ENCODE data around the gene SYCN.

SYCN gene

DNA sequence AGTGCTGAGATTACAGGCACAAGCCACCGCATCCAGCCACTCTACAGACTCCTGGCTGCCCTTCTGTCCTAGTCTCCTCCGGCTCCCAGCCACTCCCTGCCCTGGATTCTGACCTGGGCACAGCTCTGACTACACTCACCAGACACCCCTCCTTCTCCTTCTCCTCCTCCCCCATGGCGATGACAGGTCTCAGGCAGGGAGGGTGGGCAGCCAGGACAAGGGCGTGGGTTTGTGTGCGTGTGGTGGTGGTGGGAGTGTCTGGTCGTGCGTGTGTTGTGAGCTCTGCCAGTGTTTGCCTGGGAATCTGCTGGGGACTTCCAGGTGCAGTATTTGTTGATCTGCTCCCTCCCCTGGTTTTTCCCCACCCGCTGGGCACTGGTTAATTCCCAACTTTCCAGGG, 10.3 kb downstream of the SYCN start:
- H3K4me3 ChIP-seq (ENCODE audit: low read length) = no peak overlapping the region
- TF ChIP-seq ZNF274 (IDR thresholded peaks at IDR 0.05; ENCODE audit: low read depth, low read length) = no peak

DNA sequence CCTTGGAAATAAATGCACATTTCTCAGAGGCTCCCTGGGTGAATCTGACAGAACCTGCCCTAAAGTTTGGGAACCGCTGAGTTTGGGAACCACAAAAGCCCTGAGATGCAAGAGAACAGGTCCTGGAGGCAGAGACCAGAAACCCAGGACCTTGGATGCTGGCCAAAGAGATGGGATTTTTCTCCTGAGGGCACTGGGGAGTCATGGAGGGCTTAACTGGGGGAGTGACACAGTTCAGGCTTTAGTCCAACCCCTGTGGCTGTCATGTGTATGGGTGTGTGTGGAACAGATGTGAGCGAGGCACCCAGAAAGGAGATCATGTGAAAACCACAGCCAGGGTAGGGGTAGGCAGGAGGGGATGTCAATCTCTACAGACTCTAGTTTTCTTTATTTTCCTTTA, 11.2 kb downstream of the SYCN start:
- no peak for TF ChIP-seq ZNF274 (IDR thresholded peaks at IDR 0.05; ENCODE audit: low read depth, low read length)
- H3K4me3 ChIP-seq (ENCODE audit: low read length) = no peak overlapping the region

DNA sequence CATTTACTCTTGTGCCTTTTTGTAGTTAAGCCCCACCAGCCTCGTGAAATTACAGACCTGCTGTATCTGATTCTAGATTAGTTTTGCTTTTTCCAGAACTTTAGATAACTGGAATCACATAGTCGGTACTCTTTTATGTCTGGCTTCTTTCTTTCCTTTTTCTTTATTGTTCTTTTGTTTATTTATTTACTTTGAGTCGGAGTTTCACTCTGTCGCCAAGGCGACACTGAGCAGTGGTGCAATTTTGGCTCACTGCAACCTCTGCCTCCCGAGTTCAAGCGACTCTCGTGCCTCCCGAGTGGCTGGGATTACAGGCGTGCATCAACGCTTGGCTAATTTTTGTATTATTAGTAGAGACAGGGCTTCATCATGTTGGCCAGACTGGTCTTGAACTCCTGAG, 13.3 kb downstream of the SYCN start:
- H3K4me3 ChIP-seq (ENCODE audit: low read length) = no peak overlapping the region
- no peak for TF ChIP-seq ZNF274 (IDR thresholded peaks at IDR 0.05; ENCODE audit: low read depth, low read length)

DNA sequence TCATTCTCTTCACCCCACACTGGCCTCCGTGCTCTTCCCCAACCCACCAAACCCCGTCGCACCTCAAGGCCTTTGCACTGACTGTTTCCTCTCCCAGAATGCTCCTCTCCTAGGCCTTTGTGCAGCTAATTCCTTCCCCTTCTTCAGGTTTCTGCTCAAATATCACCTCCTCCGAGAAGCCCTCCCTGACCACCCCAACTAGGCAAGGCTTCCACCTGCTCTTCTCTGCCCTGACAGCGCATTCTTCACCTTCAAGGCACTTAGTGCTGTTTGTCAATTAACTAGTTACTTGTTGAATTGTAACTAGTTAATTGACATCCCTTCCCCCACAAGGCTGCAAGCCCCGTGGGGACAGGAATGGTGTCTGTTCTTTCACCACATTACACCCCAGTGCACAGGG, 15.1 kb downstream of the SYCN start:
- TF ChIP-seq ZNF274 (IDR thresholded peaks at IDR 0.05; ENCODE audit: low read depth, low read length) = no peak

DNA sequence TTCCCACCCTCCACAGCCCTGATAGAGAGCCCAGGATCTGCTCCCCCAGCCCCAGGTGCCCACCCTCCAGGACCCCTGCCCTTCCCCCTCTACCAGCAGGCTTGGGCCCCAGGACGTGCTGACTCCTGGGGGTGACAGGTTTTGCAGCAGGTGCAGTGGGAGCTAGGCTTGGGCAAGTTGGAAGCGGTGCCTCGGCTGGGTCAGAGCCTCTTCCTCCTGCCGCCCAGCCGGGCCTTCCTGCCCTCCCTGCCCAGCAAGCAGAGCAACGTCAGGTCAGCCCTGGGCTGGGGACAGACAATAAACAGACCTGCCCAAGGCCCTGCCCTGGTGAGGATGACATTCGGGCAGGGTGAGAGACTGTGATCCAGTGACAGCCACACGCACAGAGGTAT, 16.5 kb downstream of the SYCN start:
- TF ChIP-seq ZNF274 (IDR thresholded peaks at IDR 0.05; ENCODE audit: low read depth, low read length) = no peak
- H3K4me3 ChIP-seq (ENCODE audit: low read length) = no peak overlapping the region

More for the DNA sequence above, 15.1 kb downstream of the SYCN start:
- no peak overlapping the region for H3K4me3 ChIP-seq (ENCODE audit: low read length)

DNA sequence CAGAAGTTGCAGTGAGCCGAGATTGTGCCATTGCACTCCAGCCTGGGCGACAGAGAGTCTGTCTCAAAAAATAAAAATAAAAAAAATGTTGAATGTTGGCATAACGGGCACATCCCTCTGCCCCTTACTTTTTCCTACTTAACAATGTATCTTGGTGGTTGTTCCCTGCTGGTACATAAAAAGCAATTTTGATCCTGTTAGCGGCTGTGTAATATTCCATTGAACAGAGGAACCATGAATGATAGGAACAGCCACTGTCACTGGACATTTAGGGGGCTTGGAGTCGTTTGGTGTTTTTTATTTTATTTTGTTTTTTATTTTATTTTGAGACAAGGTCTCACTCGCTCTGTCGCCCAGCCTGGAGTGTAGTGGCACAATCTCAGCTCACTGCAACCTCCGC, 17.7 kb downstream of the SYCN start:
- no peak for TF ChIP-seq ZNF274 (IDR thresholded peaks at IDR 0.05; ENCODE audit: low read depth, low read length)
- H3K4me3 ChIP-seq (ENCODE audit: low read length) = no peak overlapping the region

DNA sequence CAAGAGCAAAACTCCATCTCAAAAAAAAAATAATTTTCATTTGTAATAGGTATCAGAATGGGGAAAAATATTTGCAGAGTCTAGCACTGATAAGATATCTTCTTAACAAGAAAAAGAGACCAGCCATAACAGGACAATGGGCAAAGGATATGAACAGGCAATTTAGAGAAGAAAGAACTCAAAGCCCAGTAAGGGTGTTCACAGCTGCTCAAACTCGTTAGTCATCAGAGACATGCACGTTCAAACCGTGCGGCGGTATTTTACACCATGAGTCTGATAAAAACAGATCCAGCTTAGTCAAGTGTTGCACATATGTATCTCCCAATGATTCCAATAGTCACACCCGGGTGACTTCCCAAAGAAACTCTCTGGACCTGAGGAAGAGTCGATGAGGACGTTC, 21.0 kb downstream of the SYCN start:
- H3K4me3 ChIP-seq (ENCODE audit: low read length) = no peak overlapping the region
- no peak for TF ChIP-seq ZNF274 (IDR thresholded peaks at IDR 0.05; ENCODE audit: low read depth, low read length)

DNA sequence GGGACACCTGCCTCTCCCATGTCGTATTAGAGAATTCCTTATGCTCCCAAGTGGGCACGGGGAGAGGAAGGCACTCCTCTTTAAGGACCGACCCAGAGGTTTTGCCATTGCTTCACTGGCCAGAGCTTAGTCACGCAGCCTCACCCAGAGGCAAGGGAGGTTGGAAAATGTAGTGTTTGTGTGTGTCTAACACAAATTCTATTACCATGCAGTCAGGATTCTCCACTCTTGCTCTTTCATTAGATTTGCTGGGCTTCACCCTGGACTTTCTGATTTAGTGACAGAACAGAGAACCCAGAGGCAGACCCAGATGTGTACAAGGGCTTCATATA, 21.9 kb downstream of the SYCN start:
- TF ChIP-seq ZNF274 (IDR thresholded peaks at IDR 0.05; ENCODE audit: low read depth, low read length) = no peak
- H3K4me3 ChIP-seq (ENCODE audit: low read length) = no peak overlapping the region

DNA sequence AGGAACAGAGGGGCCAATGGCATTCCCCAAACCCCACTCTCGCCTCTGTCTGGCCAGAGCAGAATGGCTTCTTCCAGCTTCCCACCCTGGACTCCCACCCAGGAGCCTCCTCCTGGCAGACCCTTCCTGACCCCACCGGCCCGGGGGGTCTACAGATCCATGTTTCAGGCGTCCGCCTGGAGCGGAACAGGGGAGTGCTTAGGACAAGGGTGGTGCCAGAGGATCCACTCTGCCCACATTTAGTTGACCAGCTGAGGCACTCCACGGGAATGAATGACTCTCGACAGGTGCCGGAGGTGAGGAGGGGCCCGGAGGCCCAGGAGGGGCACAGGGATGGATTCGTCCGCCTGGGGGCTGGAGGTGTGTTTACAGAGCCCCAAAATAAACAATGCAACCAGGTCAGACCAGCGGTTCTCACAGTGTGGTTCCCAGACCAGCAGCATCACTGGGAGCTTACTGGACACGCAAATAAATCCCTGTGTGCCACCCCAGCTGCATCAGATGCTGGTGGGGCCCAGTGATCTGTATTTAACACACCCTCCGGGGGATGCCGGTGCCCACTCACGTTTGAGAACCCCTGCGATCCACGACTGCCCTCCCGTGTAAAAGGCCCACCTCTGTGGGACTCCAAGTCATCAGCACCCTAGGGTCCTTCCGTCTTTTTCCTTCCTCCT, 22.4 kb downstream of the SYCN start:
- TF ChIP-seq ZNF274 (IDR thresholded peaks at IDR 0.05; ENCODE audit: low read depth, low read length) = no peak
- H3K4me3 ChIP-seq (ENCODE audit: low read length) = no peak overlapping the region

DNA sequence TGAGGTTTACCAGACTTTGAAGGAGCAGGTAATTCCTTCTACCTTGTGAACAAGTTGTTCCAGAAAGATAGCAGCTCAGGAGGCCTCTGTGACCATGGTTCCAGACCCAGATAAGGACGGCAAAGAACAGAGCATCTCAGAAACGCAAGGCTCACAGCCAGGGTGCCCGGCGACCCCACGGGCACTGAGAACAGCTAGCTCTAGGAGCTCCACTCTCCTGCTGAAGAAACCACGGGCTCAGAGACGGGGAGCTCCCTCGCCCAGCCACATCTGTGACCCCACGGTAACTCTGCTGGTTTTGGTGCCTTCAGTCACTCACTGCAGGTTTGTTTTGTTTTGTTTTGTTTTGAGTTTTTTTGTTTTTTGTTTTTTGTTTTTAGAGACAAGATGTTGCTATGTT, 23.3 kb downstream of the SYCN start:
- no peak overlapping the region for H3K4me3 ChIP-seq (ENCODE audit: low read length)
- no peak for TF ChIP-seq ZNF274 (IDR thresholded peaks at IDR 0.05; ENCODE audit: low read depth, low read length)

DNA sequence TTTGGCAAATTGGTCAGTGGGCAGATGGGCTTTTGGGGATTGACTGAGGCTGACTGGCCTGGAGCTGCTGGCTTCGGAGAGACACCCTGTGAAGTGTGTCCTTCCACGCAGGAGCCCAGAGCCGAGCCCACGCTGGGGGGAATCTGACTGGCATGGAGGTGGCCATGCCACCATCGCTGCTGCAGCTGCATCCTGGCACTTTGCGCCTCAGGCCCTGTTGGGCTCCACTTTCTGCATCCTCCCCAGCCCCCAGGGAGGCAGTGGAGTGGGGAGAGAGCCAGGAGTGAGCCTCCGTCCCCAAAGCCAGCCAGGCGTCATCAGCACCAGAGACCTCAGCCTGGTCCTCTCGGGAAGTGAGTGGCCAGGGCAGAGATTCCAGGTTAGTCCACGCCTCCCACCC, 24.3 kb downstream of the SYCN start:
- no peak overlapping the region for H3K4me3 ChIP-seq (ENCODE audit: low read length)
- no peak for TF ChIP-seq ZNF274 (IDR thresholded peaks at IDR 0.05; ENCODE audit: low read depth, low read length)

DNA sequence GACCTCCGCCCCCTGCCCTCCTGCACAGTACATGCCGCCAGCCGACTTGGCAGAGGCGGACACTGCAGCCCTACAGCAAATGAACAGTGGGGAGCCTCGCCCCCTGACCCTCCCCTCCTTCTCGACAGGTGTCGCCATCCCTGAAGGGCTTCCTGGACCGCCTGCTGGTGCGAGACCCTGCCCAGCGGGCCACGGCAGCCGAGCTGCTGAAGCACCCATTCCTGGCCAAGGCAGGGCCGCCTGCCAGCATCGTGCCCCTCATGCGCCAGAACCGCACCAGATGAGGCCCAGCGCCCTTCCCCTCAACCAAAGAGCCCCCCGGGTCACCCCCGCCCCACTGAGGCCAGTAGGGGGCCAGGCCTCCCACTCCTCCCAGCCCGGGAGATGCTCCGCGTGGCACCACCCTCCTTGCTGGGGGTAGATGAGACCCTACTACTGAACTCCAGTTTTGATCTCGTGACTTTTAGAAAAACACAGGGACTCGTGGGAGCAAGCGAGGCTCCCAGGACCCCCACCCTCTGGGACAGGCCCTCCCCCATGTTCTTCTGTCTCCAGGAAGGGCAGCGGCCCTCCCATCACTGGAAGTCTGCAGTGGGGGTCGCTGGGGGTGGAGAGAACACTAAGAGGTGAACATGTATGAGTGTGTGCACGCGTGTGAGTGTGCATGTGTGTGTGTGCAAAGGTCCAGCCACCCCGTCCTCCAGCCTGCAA, 25.6 kb downstream of the SYCN start:
- no peak overlapping the region for H3K4me3 ChIP-seq (ENCODE audit: low read length)

DNA sequence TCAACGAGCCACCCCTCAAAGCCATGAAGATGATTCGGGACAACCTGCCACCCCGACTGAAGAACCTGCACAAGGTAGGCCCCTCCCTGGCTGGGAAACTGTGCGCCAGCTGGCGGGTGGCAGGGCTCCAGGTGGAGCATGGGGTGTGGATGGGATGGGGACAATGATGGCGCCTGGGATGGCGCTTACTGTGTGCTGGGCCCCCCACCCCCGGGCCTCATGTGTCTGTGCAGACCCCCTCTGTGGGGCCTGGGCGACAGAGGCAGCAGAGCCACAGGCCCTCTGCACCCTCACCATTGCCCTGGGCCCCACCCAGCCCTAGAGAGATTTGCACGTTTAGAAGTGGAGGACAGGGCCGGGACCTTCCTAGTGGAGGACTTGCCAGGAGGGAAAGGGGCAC, 26.3 kb downstream of the SYCN start:
- no peak overlapping the region for H3K4me3 ChIP-seq (ENCODE audit: low read length)
- no peak for TF ChIP-seq ZNF274 (IDR thresholded peaks at IDR 0.05; ENCODE audit: low read depth, low read length)

More for the DNA sequence above, 25.6 kb downstream of the SYCN start:
- no peak for TF ChIP-seq ZNF274 (IDR thresholded peaks at IDR 0.05; ENCODE audit: low read depth, low read length)

DNA sequence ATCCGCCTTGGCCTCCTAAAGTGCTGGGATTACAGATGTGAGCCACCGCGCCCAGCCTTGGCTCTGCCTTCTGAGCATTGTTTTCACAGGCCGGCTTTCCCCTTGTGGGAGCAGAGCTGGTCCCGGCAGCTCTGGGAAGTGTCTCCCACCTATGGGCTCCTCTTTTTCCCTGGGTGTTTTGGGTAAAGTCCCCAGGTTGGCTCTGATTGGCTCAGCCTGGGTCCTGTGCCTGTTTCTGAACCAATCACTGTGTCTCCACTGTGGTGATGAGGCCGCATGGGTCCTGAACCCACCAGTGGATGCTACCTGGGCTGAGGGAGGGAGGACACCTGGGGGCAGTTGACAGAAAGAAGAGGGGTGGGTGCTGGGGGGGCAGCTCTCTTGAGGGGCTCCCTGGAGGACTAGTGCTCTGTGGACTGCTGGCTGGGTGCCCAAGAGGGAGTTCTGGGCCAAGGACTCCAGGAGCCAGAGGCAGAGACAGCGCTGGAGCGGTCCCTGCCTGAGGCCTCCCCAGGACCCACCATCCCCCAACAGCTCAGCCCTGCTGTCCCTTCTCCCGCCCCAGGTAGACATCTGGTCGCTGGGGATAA, 26.9 kb downstream of the SYCN start:
- no peak for TF ChIP-seq ZNF274 (IDR thresholded peaks at IDR 0.05; ENCODE audit: low read depth, low read length)
- no peak overlapping the region for H3K4me3 ChIP-seq (ENCODE audit: low read length)

DNA sequence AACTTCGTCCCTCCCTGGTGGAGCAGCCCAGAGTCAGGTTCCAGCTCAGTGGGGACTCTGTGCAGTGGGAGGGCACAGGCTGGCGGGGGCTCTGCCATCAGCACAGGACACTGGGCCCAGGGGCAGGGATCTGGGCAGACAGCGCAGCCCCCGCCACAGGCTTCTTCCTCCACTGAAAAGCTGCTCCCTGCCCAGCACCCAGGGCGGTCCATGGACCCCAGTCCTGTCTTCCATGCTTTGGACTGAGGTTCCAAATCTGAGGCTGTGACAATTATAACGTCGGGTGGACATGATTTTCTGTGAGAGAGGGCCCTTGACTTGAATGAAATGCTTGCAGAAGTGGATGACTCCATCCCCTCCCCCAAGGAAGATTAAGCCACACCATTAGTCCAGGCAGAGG, 28.5 kb downstream of the SYCN start:
- no peak overlapping the region for H3K4me3 ChIP-seq (ENCODE audit: low read length)
- no peak for TF ChIP-seq ZNF274 (IDR thresholded peaks at IDR 0.05; ENCODE audit: low read depth, low read length)

All from GM08714 (cell line).